Parathyroid adenoma (tissue), 2 donors: ENCODE results near the gene PLCD3.
"Not testable (repeated sequence)": the region's sequence is repeated elsewhere in the genome, so short reads cannot be mapped to it uniquely, and the experiment has no call there.

Experiments
- H2AFZ ChIP-seq: fragments of 300-600 bp; sonication (generic); one replicate; pipeline ENCODE4 v1.7.0; 2017; ENCODE audit warnings: antibody characterized with exemption, mild to moderate bottlenecking
- H3K27ac ChIP-seq: fragments of 300-600 bp; sonication (generic); one replicate; pipeline ENCODE4 v1.7.0; 2017
- H3K27me3 ChIP-seq: fragments of 300-600 bp; sonication (generic); one replicate; pipeline ENCODE4 v1.7.0; 2017; ENCODE audit warnings: low read length; ENCODE audit not compliant: control insufficient read depth, insufficient read depth
- H3K36me3 ChIP-seq: fragments of 300-600 bp; sonication (generic); one replicate; pipeline ENCODE4 v1.7.0; 2017; ENCODE audit warnings: low read length; ENCODE audit not compliant: control insufficient read depth, insufficient read depth
- H3K4me1 ChIP-seq: fragments of 300-600 bp; sonication (generic); one replicate; pipeline ENCODE4 v1.7.0; 2017; ENCODE audit warnings: control low read depth
- H3K4me2 ChIP-seq: fragments of 300-600 bp; sonication (generic); one replicate; pipeline ENCODE4 v1.7.0; 2017; ENCODE audit warnings: low read length
- H3K4me3 ChIP-seq: fragments of 300-600 bp; sonication (generic); one replicate; pipeline ENCODE4 v1.7.0; 2017; ENCODE audit warnings: low read depth, low read length
- H3K79me2 ChIP-seq: fragments of 300-600 bp; sonication (generic); one replicate; pipeline ENCODE4 v1.7.0; 2017; ENCODE audit warnings: control low read depth
- H3K9ac ChIP-seq: fragments of 300-600 bp; sonication (generic); one replicate; pipeline ENCODE4 v1.7.0; 2017; ENCODE audit warnings: mild to moderate bottlenecking
- H3K9me3 ChIP-seq: fragments of 300-600 bp; sonication (generic); one replicate; pipeline ENCODE4 v1.7.0; 2017; ENCODE audit warnings: low read length; ENCODE audit not compliant: control insufficient read depth
- CTCF ChIP-seq: fragments of 300-600 bp; sonication (generic); IDR thresholded peaks from one replicate; pipeline ENCODE4 v1.7.0; 2017; ENCODE audit warnings: antibody characterized with exemption, mild to moderate bottlenecking
- donor health status: primary hyperparathyroidism.

PLCD3 gene

GRCh38 chr17:45127548-45128300, 4.6 kb downstream of the PLCD3 start:
- Histone ChIP-seq H3K36me3 (no peaks in the 10 kb centered on the region), H3K9me3 (no peaks in the 10 kb centered on the region), H3K79me2 (no peaks in the 10 kb centered on the region), H2AFZ (no peak overlapping the region), H3K27ac (no peak overlapping the region), H3K4me2 (no peak overlapping the region), H3K4me3 (no peak overlapping the region), H3K4me1 (peaks cover 5% of the 10 kb centered on the region), H3K9ac (no peak overlapping the region), H3K27me3 (no peaks in the 10 kb centered on the region)
- no peak for TF ChIP-seq CTCF

GRCh38 chr17:45127207-45127547, 5.1 kb downstream of the PLCD3 start:
- H3K27ac ChIP-seq, result no peak overlapping the region
- H3K36me3 ChIP-seq, result no peaks in the 10 kb centered on the region
- no peak overlapping the region for H3K9ac ChIP-seq
- no peak for TF ChIP-seq CTCF
- no peaks in the 10 kb centered on the region for H3K27me3 ChIP-seq
- H3K9me3 ChIP-seq, result no peaks in the 10 kb centered on the region
- no peak overlapping the region for H3K4me2 ChIP-seq
- peaks cover 5% of the 10 kb centered on the region for H3K4me1 ChIP-seq
- no peaks in the 10 kb centered on the region for H3K79me2 ChIP-seq
- no peak overlapping the region for H2AFZ ChIP-seq
- no peak overlapping the region for H3K4me3 ChIP-seq

- no peak overlapping the region for H3K4me3 ChIP-seq
- no peaks in the 10 kb centered on the region for H3K27me3 ChIP-seq
- no peaks in the 10 kb centered on the region for H3K9me3 ChIP-seq
- H3K9ac ChIP-seq, result no peak overlapping the region
- H3K27ac ChIP-seq, result no peak overlapping the region
- no peak overlapping the region for H3K4me2 ChIP-seq
- H3K79me2 ChIP-seq, result no peaks in the 10 kb centered on the region
- H3K4me1 ChIP-seq, result peaks cover 5% of the 10 kb centered on the region
- H2AFZ ChIP-seq, result no peak overlapping the region
- TF ChIP-seq CTCF, result no peak
- no peaks in the 10 kb centered on the region for H3K36me3 ChIP-seq
Measured at GRCh38 chr17:45125509-45125908, 6.8 kb downstream of the PLCD3 start.

- not testable (repeated sequence) for H3K9me3 ChIP-seq, H3K36me3 ChIP-seq, H3K4me3 ChIP-seq, H3K79me2 ChIP-seq, H3K27me3 ChIP-seq, H3K9ac ChIP-seq, H3K4me2 ChIP-seq, H3K27ac ChIP-seq, H3K4me1 ChIP-seq
- peak overlapping the region; percentile 55 for H2AFZ ChIP-seq
Measured at GRCh38 chr17:45124797-45125122, 7.6 kb downstream of the PLCD3 start.

- TF ChIP-seq CTCF, result no peak
- no peaks in the 10 kb centered on the region for H3K27me3 ChIP-seq
- H3K27ac ChIP-seq, result no peak overlapping the region
- no peak overlapping the region for H3K4me2 ChIP-seq
- H3K36me3 ChIP-seq, result no peaks in the 10 kb centered on the region
- H3K9ac ChIP-seq, result no peak overlapping the region
- peak overlapping the region; percentile 55 for H2AFZ ChIP-seq
- H3K9me3 ChIP-seq, result no peaks in the 10 kb centered on the region
- no peak overlapping the region for H3K4me3 ChIP-seq
- H3K4me1 ChIP-seq, result peaks cover 3% of the 10 kb centered on the region
- H3K79me2 ChIP-seq, result no peaks in the 10 kb centered on the region
Measured at GRCh38 chr17:45123930-45124796, 8.2 kb downstream of the PLCD3 start.
